Urinary bladder (tissue), 4 donors: ENCODE measurements around the gene CHMP4B. TPM values are rescaled to one million over a fixed set of nuclear protein-coding genes. Genes with fewer than 3 reads are reported as not detected.

Experiments
- DNase-seq: peaks from one replicate; pipeline ENCODE4 v3.0.0-alpha.2; 2015; ENCODE audit errors: extremely low spot score
- H3K27ac ChIP-seq: one replicate; pipeline ENCODE4 v1.5.1; 2013; ENCODE audit warnings: low read depth, mild to moderate bottlenecking, moderate library complexity
- H3K36me3 ChIP-seq: one replicate; pipeline ENCODE4 v1.6.1; 2013; ENCODE audit warnings: mild to moderate bottlenecking, moderate library complexity; ENCODE audit not compliant: insufficient read depth
- H3K4me1 ChIP-seq: one replicate; pipeline ENCODE4 v1.6.1; 2013; ENCODE audit warnings: mild to moderate bottlenecking, moderate library complexity; ENCODE audit not compliant: insufficient read depth
- H3K4me3 ChIP-seq: one replicate; pipeline ENCODE4 v1.5.1; 2013; ENCODE audit warnings: low read depth, low read length
- WGBS: extraction: QIAGEN DNeasy Blood & Tissue Kit; methylation state at CpG from one replicate; pipeline ENCODE4 v1.1.7; 2013; 5-methylcytosine and 5-hydroxymethylcytosine counted together
- polyA plus RNA-seq: library from polyadenylated mRNA; stranded (reverse); fragments of 200-250 nt; gene quantifications from one replicate; pipeline ENCODE4 v1.2.3, GENCODE V29; 2013
- total RNA-seq: library from RNA; depleted of rRNA; stranded (reverse); fragments of >200 nt; gene quantifications from one replicate; pipeline ENCODE4 v1.2.3, GENCODE V29; 2014
- donor health status: healthy with polysubstance abuse.
- donor health status: healthy.

Gene CHMP4B
- total and polyA plus RNA-seq, 2 donors = 33.5 to 193 TPM

GRCh38 chr20:33878583-33878982 lies 67.4 kb downstream of the CHMP4B start:
- no peak for DNase-seq
- Histone ChIP-seq H3K36me3 (no peaks in the 10 kb centered on the region), H3K4me3 (no peak overlapping the region), H3K4me1 (no peaks in the 10 kb centered on the region), H3K27ac (no peak overlapping the region)
- WGBS = 86% methylated on average over 2 of the region's 2 CpGs

- Histone ChIP-seq H3K36me3 (no peaks in the 10 kb centered on the region), H3K27ac (no peak overlapping the region), H3K4me1 (no peaks in the 10 kb centered on the region), H3K4me3 (no peak overlapping the region)
- DNase-seq = no peak
- WGBS = 94% methylated on average over 4 of the region's 4 CpGs
Observed at GRCh38 chr20:33880396-33880795, 69.2 kb downstream of the CHMP4B start.

- 46% methylated on average over 6 of the region's 6 CpGs for WGBS
- Histone ChIP-seq H3K4me1 (no peaks in the 10 kb centered on the region), H3K36me3 (no peaks in the 10 kb centered on the region), H3K27ac (no peak overlapping the region), H3K4me3 (no peak overlapping the region)
- DNase-seq = no peak
Observed at GRCh38 chr20:33881989-33882388, 70.8 kb downstream of the CHMP4B start.

- Histone ChIP-seq H3K4me3 (no peak overlapping the region), H3K4me1 (no peaks in the 10 kb centered on the region), H3K27ac (no peak overlapping the region), H3K36me3 (no peaks in the 10 kb centered on the region)
- 75% methylated on average over 10 of the region's 10 CpGs for WGBS
- DNase-seq = no peak
Observed at GRCh38 chr20:33882481-33882880, 71.3 kb downstream of the CHMP4B start.

- no peak overlapping the region for H3K4me3 ChIP-seq
- 82% methylated on average over 6 of the region's 6 CpGs for WGBS
- H3K27ac ChIP-seq = no peak overlapping the region
- H3K4me1 ChIP-seq = no peaks in the 10 kb centered on the region
- DNase-seq = no peak
- H3K36me3 ChIP-seq = no peaks in the 10 kb centered on the region
Observed at GRCh38 chr20:33883164-33883563, 72.0 kb downstream of the CHMP4B start.

GRCh38 chr20:33884633-33885032 lies 73.5 kb downstream of the CHMP4B start:
- H3K4me3 ChIP-seq = no peak overlapping the region
- H3K36me3 ChIP-seq = no peaks in the 10 kb centered on the region
- no peak overlapping the region for H3K27ac ChIP-seq
- no peak for DNase-seq
- WGBS = 90% methylated on average over 2 of the region's 2 CpGs
- no peaks in the 10 kb centered on the region for H3K4me1 ChIP-seq

GRCh38 chr20:33889312-33889711 lies 78.2 kb downstream of the CHMP4B start:
- Histone ChIP-seq H3K36me3 (no peaks in the 10 kb centered on the region), H3K4me3 (no peak overlapping the region)
- DNase-seq = no peak

GRCh38 chr20:33890557-33890956 lies 79.4 kb downstream of the CHMP4B start:
- no peaks in the 10 kb centered on the region for H3K36me3 ChIP-seq
- no peak for DNase-seq
- no peak overlapping the region for H3K4me3 ChIP-seq
- WGBS = 92% methylated on average over 1 of the region's 1 CpG
- no peaks in the 10 kb centered on the region for H3K4me1 ChIP-seq
- H3K27ac ChIP-seq = no peak overlapping the region

More at GRCh38 chr20:33889312-33889711, 78.2 kb downstream of the CHMP4B start:
- no peak overlapping the region for H3K27ac ChIP-seq
- H3K4me1 ChIP-seq = no peaks in the 10 kb centered on the region

GRCh38 chr20:33893314-33893713 lies 82.2 kb downstream of the CHMP4B start:
- Histone ChIP-seq H3K36me3 (no peaks in the 10 kb centered on the region), H3K4me1 (no peaks in the 10 kb centered on the region), H3K27ac (no peak overlapping the region), H3K4me3 (no peak overlapping the region)
- 86% methylated on average over 4 of the region's 4 CpGs for WGBS
- no peak for DNase-seq

GRCh38 chr20:33894798-33895197 lies 83.7 kb downstream of the CHMP4B start:
- 48% methylated on average over 3 of the region's 3 CpGs for WGBS
- no peak overlapping the region for H3K4me3 ChIP-seq
- no peaks in the 10 kb centered on the region for H3K36me3 ChIP-seq
- H3K4me1 ChIP-seq = no peaks in the 10 kb centered on the region
- no peak overlapping the region for H3K27ac ChIP-seq
- DNase-seq = no peak

- no peak overlapping the region for H3K27ac ChIP-seq
- WGBS = 55% methylated on average over 4 of the region's 4 CpGs
- no peak overlapping the region for H3K4me3 ChIP-seq
- no peak for DNase-seq
- H3K4me1 ChIP-seq = no peaks in the 10 kb centered on the region
- H3K36me3 ChIP-seq = no peaks in the 10 kb centered on the region
Observed at GRCh38 chr20:33896509-33896908, 85.4 kb downstream of the CHMP4B start.

- H3K36me3 ChIP-seq = no peaks in the 10 kb centered on the region
- H3K27ac ChIP-seq = no peak overlapping the region
- no peak overlapping the region for H3K4me3 ChIP-seq
- DNase-seq = no peak
- H3K4me1 ChIP-seq = no peaks in the 10 kb centered on the region
- 79% methylated on average over 8 of the region's 8 CpGs for WGBS
Observed at GRCh38 chr20:33897313-33897912, 86.3 kb downstream of the CHMP4B start.

- Histone ChIP-seq H3K36me3 (no peaks in the 10 kb centered on the region), H3K4me1 (no peaks in the 10 kb centered on the region), H3K4me3 (no peak overlapping the region), H3K27ac (no peak overlapping the region)
- no peak for DNase-seq
- WGBS = 90% methylated on average over 7 of the region's 7 CpGs
Observed at GRCh38 chr20:33899106-33899505, 88.0 kb downstream of the CHMP4B start.

GRCh38 chr20:33900521-33901131 lies 89.5 kb downstream of the CHMP4B start:
- 47% methylated on average over 10 of the region's 10 CpGs for WGBS
- no peak overlapping the region for H3K4me3 ChIP-seq
- no peak for DNase-seq
- no peaks in the 10 kb centered on the region for H3K4me1 ChIP-seq
- H3K36me3 ChIP-seq = no peaks in the 10 kb centered on the region
- no peak overlapping the region for H3K27ac ChIP-seq
